ENCODE measurements around the gene REEP3. TPM values are rescaled to one million over a fixed set of nuclear protein-coding genes. Genes with fewer than 3 reads are reported as not detected.

The REEP3 gene
- total and polyA plus RNA-seq, 2 donors (not counting 1 experiment from before 2014, with no cell fraction given), result 2.2 to 8.8 TPM

DNA sequence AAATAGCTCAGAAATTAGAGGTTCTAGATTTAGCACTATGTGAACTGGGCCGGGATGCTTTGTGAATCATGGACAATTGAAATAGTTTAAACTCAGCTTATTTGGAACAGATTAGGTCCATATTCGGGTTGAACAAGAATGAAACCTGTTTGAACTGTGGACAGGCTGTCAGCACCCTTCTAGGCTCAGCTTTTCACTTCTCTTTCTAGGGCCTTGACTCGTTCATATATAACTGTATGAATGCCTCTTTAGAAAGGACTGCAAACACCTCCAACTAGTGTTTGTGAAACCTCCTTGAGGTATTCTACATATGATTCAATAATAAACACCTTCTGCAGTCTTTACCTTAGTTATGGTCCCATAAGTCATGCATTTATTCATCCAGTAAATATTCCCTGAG lies 115.6 kb downstream of the REEP3 start:
- no peak overlapping the region for H3K27ac ChIP-seq (ENCODE audit: low read length in 2 of 2)
- no peaks in the 10 kb centered on the region for H3K4me1 ChIP-seq (ENCODE audit: control insufficient read depth in 2 of 2, insufficient read depth in 2 of 2, low read length in 2 of 2)
- POLR2A ChIA-PET, result no interaction called here
- Mint-ChIP-seq H3K4me3 (no peak overlapping the region), H3K4me1 (peaks cover 8% of the 10 kb centered on the region), H3K27ac (no peak overlapping the region), H3K27me3 (no peaks in the 10 kb centered on the region), H3K9me3 (ENCODE audit: insufficient read depth) (no peaks in the 10 kb centered on the region)
- CTCF ChIA-PET, result interaction anchor here (0.6 to 1.1 kb wide), 3 partner anchors 8 to 84 kb away, joined by 3 read pairs; no protein-coding TSS in a partner anchor
- no peak overlapping the region for H2AFZ ChIP-seq (ENCODE audit: insufficient read depth, low read depth, low read length, poor library complexity, severe bottlenecking)
- no peaks in the 10 kb centered on the region for H3K9me3 ChIP-seq (ENCODE audit: control extremely low read depth in 1 of 3, control insufficient read depth in 2 of 3, insufficient read depth in 1 of 3, low read length in 2 of 3)
- no peak overlapping the region for H3K9ac ChIP-seq (ENCODE audit: low read length)
- intact Hi-C loops (cut with micrococcal nuclease), result loop anchor here (10.0 kb wide), 1 partner anchor 58 kb away; no protein-coding TSS in a partner anchor
- DNase-seq, result no peak
- no peaks in the 10 kb centered on the region for H3K27me3 ChIP-seq (replicated peaks in 1 of 4; ENCODE audit: control extremely low read depth in 1 of 4, control insufficient read depth in 3 of 4, insufficient read depth in 4 of 4, low read length in 3 of 4)
- no peaks in the 10 kb centered on the region for H3K36me3 ChIP-seq (replicated peaks in 1 of 2; ENCODE audit: control extremely low read depth in 1 of 2, control insufficient read depth in 1 of 2, extremely low read depth in 1 of 2, insufficient read depth in 2 of 2, low read length in 1 of 2)
- no peaks in the 10 kb centered on the region for H3K79me2 ChIP-seq (ENCODE audit: control insufficient read depth, insufficient read depth, low read length)
- H3K4me2 ChIP-seq (replicated peaks; ENCODE audit: low read depth, low read length, poor library complexity, severe bottlenecking), result no peak overlapping the region
- H3K4me3 ChIP-seq (ENCODE audit: control extremely low read depth in 1 of 5, extremely low read depth in 1 of 5, insufficient read depth in 1 of 5, low read depth in 2 of 5, low read length in 4 of 5), result no peak overlapping the region
- no peak for ATAC-seq (ENCODE audit: low read depth)
- WGBS (ENCODE audit: insufficient coverage), result 50% methylated on average over 2 of the region's 3 CpGs
- TF ChIP-seq CTCF (IDR thresholded peaks at IDR 0.05), result no peak
- no peak for TF ChIP-seq EZH2 (IDR thresholded peaks at IDR 0.05; ENCODE audit: borderline replicate concordance, insufficient read depth, low read depth, low read length, poor library complexity, severe bottlenecking)
- H4K20me1 ChIP-seq (ENCODE audit: control insufficient read depth, insufficient read depth, low read length, poor library complexity, severe bottlenecking), result no peaks in the 10 kb centered on the region

DNA sequence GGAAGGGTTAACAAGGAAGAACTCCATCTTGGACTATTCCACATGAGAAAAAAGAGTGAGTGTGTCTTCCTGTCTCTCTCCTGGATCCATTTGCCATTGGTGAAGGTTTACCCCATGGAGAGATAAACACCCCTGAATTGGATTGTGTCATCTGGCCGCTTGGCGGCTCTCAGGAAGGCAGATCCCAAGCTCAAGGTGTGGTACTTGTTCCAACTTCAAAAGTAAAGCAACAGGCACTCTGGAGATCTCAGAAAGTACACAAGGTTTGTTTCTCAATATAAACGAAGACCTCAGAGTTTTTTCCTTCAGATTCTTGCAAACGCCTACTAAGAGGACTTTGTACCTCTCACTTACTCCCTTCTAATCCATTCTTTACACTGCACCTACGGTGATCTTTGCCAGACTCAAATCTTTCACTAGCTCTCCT lies 116.7 kb downstream of the REEP3 start:
- intact Hi-C loops (cut with micrococcal nuclease), result loop anchor here (10.0 kb wide), 1 partner anchor 57 kb away; no protein-coding TSS in a partner anchor
- no peaks in the 10 kb centered on the region for H3K79me2 ChIP-seq (ENCODE audit: control insufficient read depth, insufficient read depth, low read length)
- ChIA-PET POLR2A (no interaction called here), CTCF (no interaction called here)
- Mint-ChIP-seq H3K27ac (no peak overlapping the region), H3K9me3 (ENCODE audit: insufficient read depth) (no peaks in the 10 kb centered on the region), H3K27me3 (no peaks in the 10 kb centered on the region), H3K4me1 (peaks cover 8% of the 10 kb centered on the region), H3K4me3 (no peak overlapping the region)
- H4K20me1 ChIP-seq (ENCODE audit: control insufficient read depth, insufficient read depth, low read length, poor library complexity, severe bottlenecking), result no peaks in the 10 kb centered on the region
- no peaks in the 10 kb centered on the region for H3K4me1 ChIP-seq (ENCODE audit: control insufficient read depth in 2 of 2, insufficient read depth in 2 of 2, low read length in 2 of 2)
- TF ChIP-seq CTCF (IDR thresholded peaks at IDR 0.05) (no peak), EZH2 (IDR thresholded peaks at IDR 0.05; ENCODE audit: borderline replicate concordance, insufficient read depth, low read depth, low read length, poor library complexity, severe bottlenecking) (no peak)
- H3K27ac ChIP-seq (ENCODE audit: low read length in 2 of 2), result no peak overlapping the region
- no peak overlapping the region for H3K4me2 ChIP-seq (replicated peaks; ENCODE audit: low read depth, low read length, poor library complexity, severe bottlenecking)
- no peak overlapping the region for H3K9ac ChIP-seq (ENCODE audit: low read length)
- no peaks in the 10 kb centered on the region for H3K36me3 ChIP-seq (replicated peaks in 1 of 2; ENCODE audit: control extremely low read depth in 1 of 2, control insufficient read depth in 1 of 2, extremely low read depth in 1 of 2, insufficient read depth in 2 of 2, low read length in 1 of 2)
- no peaks in the 10 kb centered on the region for H3K27me3 ChIP-seq (replicated peaks in 1 of 4; ENCODE audit: control extremely low read depth in 1 of 4, control insufficient read depth in 3 of 4, insufficient read depth in 4 of 4, low read length in 3 of 4)
- H3K4me3 ChIP-seq (ENCODE audit: control extremely low read depth in 1 of 5, extremely low read depth in 1 of 5, insufficient read depth in 1 of 5, low read depth in 2 of 5, low read length in 4 of 5), result no peak overlapping the region
- H2AFZ ChIP-seq (ENCODE audit: insufficient read depth, low read depth, low read length, poor library complexity, severe bottlenecking), result no peak overlapping the region
- DNase-seq (no peak), ATAC-seq (ENCODE audit: low read depth) (no peak)
- WGBS (ENCODE audit: insufficient coverage), result 98% methylated on average over 5 of the region's 5 CpGs
- H3K9me3 ChIP-seq (ENCODE audit: control extremely low read depth in 1 of 3, control insufficient read depth in 2 of 3, insufficient read depth in 1 of 3, low read length in 2 of 3), result no peaks in the 10 kb centered on the region

Measured in B cell (primary cell).